Stimulated activated CD8-positive, alpha-beta memory T cell treated with anti-CD3 and anti-CD28 coated beads, Interleukin-12 subunit alpha, Interleukin-12 subunit beta, amount 100 ng/mL, for 1 hour (primary cell): ENCODE data around the gene RELCH.
A peak's percentile ranks its signal among the peaks of the same experiment; 100 is the strongest.

Experiments
- DNase-seq: peaks from one replicate; pipeline ENCODE4 v3.0.0-alpha.2; 2020; ENCODE audit warnings: low read depth

Gene RELCH

DNA sequence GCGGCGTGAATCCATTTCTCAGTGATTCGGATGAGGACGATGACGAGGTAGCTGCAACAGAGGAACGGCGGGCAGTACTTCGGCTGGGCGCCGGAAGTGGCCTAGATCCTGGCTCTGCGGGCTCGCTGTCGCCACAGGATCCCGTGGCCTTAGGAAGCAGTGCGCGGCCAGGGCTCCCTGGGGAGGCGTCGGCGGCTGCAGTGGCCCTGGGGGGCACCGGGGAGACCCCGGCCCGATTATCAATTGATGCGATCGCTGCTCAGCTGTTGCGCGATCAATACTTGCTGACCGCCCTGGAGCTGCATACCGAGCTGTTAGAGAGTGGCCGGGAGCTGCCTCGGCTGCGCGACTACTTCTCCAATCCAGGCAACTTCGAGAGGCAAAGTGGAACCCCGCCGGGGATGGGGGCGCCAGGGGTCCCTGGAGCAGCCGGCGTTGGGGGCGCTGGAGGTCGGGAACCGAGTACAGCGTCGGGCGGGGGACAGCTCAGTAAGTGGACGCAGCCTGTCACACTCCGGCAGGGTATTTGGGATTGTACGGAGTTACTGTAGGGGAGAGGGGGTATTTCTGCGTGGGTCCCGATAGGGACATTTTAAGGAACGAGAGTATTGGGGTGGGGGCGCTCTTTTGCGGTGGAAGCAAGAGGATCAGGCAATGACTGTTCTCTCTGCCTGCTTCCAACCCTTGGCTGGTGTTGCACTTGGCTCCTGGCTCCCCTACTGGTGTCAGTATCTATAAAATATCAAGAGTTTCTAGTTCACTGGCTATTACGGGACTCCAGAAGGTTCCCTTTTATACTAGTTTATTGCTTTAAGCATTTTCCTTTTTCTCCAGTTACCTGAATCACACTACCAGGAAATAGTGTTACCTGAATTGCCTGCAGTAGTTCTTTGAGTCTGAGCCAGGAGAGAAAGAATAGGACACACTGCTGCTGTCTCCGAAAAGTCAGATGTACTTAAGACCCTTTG lies 772 bp downstream of the RELCH start:
- no peak for DNase-seq

DNA sequence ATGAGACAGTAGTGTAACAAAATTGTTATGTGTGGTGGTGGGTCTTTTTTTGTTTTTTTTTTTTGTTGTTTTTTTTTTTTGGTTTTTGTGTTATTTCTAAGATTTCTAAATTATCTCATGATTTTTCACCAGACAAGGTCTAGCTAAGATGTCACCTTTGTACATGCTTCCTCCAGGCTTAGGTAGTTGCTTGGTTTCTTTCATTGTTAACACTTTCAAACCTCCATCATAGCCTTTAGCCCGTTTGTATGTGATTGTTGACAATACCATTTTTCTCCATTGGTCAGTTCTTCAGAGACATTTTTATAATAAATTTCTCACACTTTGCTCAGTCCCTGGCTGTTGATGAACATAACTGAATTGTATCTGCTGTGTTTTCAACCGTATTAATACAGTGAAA lies 2.2 kb downstream of the RELCH start:
- no peak for DNase-seq

DNA sequence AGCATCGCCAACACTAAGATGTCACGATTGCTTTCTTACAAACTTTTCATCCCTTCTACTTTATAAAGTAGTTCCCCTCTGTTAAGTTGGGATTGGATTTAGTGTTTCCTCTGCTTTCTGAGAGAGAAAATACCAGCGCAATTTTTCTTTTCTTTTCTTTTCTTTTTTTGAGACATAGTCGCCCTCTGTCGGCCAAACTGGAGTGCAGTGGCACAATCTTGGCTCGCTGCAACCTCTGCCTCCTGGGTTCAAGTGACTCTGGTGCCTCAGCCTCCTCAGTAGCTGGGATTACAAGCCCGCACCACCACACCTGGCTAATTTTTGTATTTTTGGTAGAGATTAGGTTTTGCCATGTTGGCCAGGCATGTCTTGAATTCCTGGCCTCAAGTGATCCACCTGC lies 9.0 kb downstream of the RELCH start:
- DNase-seq: no peak

GRCh38 chr18:62196980-62197379 lies 9.9 kb downstream of the RELCH start:
- no peak for DNase-seq

- no peak for DNase-seq
These were observed 11.2 kb downstream of the RELCH start for GRCh38 chr18:62198259-62198658.

DNA sequence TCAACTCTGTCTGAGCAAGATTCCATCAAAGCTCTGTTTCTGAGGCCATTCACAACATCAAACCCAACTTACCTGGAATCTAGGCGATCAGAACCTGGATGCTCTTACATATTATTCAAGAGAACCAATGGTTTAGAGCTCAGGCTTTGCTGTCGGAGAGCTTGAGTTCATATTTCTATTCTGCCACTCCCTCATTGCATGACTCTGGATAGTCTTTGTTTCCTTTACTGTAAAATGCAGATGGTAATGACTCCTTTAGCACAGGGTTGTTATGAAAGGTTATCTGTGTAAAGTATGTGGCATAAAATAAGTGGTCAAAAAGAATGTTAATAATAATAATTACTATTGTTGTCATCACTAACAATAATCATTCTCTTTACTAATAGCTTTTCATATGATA lies 12.6 kb downstream of the RELCH start:
- DNase-seq: no peak

DNA sequence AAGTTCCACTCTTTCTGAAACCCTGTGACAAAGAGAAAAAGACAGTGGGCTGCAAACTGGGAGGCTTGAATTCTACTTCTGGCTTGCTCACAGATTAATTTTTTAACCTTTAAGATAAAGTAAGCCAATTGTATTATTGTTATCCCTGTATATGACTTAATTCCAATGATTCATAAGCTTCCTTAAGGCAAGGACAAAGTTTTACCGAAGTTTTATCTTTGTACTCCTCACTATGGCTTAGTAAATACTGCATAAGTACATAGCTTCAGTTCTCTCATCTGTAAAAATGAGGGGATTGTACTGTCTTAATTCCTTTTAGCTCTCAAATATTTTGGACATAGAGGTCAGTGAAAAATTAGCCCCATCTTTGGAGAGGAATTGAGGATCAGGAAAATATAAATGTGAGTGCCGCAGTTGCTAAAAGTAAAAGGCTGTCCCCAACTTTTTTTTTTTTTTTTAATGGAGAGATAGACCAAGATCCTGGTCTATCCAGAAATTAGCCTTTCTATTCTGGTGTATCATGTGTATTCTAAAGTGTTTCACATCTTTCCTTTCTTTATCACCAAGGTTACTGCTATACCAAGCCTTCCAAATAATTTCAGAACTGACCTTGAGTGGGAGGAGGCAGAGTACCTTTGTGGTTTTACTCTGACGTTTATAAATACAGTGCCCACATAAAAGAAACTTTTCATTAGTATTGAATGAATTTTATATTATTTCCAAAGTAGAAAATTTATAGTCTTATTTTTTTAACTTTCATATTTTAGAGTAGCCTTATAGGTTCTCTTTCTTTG lies 13.3 kb downstream of the RELCH start:
- DNase-seq: no peak

DNA sequence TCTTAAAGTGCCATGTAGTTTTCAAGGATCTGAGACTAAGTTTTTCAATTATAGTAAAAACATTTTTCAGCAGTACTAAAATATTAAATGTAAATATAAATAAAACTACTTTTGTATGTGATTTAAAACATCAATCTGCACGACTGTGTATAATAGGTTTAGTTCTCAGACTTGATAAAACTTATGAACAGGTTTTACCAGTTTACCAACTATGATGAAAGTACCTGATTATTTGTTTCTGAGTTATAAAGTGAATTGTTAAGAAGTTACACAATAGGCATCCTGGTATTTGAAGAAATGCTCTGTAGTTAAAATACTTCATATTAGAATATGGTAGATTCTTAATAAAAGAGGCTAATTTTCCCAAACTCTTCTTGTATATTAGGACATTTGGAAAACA lies 14.8 kb downstream of the RELCH start:
- no peak for DNase-seq

DNA sequence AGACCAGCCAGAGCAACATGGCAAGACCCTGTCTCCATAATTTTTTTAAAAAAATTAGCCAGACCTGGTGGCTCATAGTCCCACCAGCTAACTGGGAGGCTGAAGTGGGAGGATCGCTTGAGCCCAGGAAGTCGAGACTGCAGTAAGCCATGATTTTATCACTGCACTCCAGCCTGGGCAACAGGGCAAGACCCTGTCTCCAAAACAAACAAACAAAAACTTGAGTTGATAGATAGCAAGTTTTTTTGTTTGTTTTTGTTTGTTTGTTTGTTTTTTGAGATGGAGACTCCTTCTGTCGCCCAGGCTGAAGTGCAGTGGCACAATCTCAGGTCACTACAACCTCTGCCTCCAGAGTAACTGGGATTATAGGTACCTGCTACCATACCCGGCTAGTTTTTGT lies 18.8 kb downstream of the RELCH start:
- no peak for DNase-seq

DNA sequence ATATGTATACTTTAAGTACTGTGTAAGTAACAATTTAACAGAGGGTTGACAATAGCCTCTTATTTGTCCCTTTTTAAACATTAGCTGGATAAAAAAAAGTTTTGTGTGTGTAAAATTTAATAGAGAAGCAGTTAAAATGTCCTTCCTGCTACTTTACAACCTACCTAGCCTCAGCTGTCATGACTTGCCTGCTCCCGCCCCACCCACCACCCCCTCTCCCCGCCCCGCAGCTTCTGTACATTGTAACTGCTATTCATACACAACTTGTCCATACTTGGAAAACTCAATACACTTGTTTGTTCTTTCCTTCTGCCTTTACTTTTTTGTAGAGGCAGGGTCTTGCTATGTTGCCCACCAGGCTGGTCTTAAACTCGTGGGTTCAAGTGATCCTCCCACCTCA lies 19.5 kb downstream of the RELCH start:
- DNase-seq: no peak

- DNase-seq: no peak
These were observed 22.0 kb downstream of the RELCH start for GRCh38 chr18:62209046-62209445.

DNA sequence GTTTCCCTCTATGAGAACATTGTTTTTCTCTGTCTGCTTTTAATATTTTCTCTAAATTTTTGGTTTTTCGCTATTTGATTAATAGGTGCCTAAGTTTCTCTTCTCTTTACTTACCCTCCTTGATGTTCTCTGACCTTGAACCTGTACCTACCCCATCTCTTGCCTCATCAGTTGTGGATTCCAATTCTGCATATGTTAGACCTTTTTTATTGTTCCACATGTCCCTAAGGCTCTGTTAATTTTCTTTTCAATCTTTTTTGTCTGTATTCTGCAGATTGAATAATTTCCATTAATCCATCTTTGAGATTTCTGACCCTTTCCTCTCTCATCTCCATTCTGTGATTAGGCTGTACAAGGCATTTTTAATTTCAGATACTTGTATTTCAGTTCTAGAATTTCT lies 23.1 kb downstream of the RELCH start:
- no peak for DNase-seq

- DNase-seq: no peak
These were observed 24.3 kb downstream of the RELCH start for GRCh38 chr18:62211325-62211828.

GRCh38 chr18:62214790-62215189 lies 27.7 kb downstream of the RELCH start:
- no peak for DNase-seq

GRCh38 chr18:62224229-62224628 lies 37.2 kb downstream of the RELCH start:
- no peak for DNase-seq

- no peak for DNase-seq
These were observed 39.0 kb downstream of the RELCH start for GRCh38 chr18:62226047-62226446.

DNA sequence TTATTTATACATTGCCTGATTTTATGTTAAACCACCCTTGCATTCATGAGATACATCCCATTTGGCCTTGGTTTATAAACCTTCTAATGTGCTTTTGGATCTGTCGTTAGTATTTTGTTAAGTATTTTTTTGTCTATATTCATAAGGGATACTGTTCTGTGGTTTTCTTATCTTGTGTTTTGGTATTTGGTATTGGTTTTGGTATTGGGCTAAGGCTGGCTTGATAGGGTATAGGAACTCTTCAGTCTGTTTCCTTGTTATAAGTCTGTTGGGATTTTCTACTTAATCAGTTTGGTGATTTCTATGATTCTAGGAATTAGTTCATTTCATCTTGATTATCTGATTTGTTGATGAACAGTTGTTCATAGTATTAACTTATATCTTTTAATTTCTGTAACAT lies 49.2 kb downstream of the RELCH start:
- no peak for DNase-seq

- DNase-seq: no peak
These were observed 52.4 kb downstream of the RELCH start for GRCh38 chr18:62239475-62239874.

- no peak for DNase-seq
These were observed 55.9 kb downstream of the RELCH start for GRCh38 chr18:62242955-62243354.

- DNase-seq: no peak
These were observed 58.1 kb downstream of the RELCH start for GRCh38 chr18:62245177-62245576.

DNA sequence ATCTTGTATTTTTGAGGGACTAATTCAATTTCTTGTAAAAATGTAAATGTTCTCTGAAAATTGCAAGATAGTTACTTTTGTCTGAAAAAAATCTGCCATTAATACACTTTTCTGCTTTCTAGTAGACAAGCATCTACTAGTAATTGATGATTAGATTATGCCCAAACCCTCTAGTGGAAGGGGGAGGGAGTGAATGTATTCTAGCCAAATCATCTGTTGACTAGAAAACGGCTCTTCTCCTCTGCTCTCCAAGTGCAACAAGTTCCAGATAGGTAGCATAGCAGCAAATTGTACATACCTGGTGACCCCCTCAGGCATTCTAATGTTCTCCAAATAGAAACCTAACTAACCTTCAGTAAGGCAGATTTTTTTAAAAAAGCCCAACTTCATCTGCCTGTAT lies 58.6 kb downstream of the RELCH start:
- no peak for DNase-seq

DNA sequence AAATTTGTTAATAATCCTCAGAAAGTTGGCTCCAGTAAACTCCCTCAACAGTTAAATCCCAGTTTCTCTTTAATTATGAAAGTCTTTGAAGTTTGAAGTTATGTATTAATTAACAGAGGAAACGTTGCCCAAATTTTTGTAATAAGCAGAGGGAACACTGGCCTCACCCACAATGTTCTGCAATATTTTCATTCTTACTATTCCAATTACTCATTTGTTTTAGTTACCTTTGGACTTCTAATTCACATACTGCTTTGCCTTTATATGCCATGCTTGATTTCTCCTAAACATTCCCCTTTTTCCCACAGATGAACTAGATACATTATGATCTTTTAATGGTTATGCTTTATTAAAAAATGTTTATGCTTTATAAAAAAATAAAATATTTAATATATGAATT lies 61.3 kb downstream of the RELCH start:
- DNase-seq: no peak

GRCh38 chr18:62249478-62250097 lies 62.5 kb downstream of the RELCH start:
- peak; percentile 63 for DNase-seq
